Small intestine (tissue), 7 donors: Measurements from ENCODE around the gene KLHL21. TPM values are rescaled to one million over a fixed set of nuclear protein-coding genes. Genes with fewer than 3 reads are reported as not detected.

Experiments
- DNase-seq, 2 donors: peaks; one replicate each; pipeline versions ENCODE4 v3.0.0 to v3.0.0-alpha.2; 2013
- FAIRE-seq: peaks from 2 replicates; lab custom pipeline; 2012; peaks lifted over from hg19 to GRCh38; lab: Jason Lieb, UNC
- H3K27ac ChIP-seq, 3 donors: one replicate each; pipeline ENCODE4 v1.5.1; 2013; ENCODE audit warnings: low read length in 2 of 3, mild to moderate bottlenecking in 2 of 3, control low read depth in 1 of 3, inconsistent platforms in 1 of 3, low read depth in 1 of 3, moderate library complexity in 1 of 3
- H3K27me3 ChIP-seq, 3 donors: one replicate each; pipeline ENCODE4 v1.6.1; 2013; ENCODE audit warnings: low read length in 3 of 3, inconsistent platforms in 1 of 3; ENCODE audit not compliant: control insufficient read depth in 3 of 3, insufficient read depth in 3 of 3
- H3K36me3 ChIP-seq, 3 donors: one replicate each; pipeline ENCODE4 v1.6.1; 2013; ENCODE audit warnings: low read length in 3 of 3, inconsistent platforms in 1 of 3, low read depth in 1 of 3, mild to moderate bottlenecking in 1 of 3, moderate library complexity in 1 of 3; ENCODE audit not compliant: control insufficient read depth in 3 of 3, insufficient read depth in 2 of 3
- H3K4me1 ChIP-seq, 3 donors: one replicate each; pipeline ENCODE4 v1.6.1; 2013; ENCODE audit warnings: low read length in 2 of 3, inconsistent platforms in 1 of 3, low read depth in 1 of 3, mild to moderate bottlenecking in 1 of 3, moderate library complexity in 1 of 3; ENCODE audit not compliant: control insufficient read depth in 3 of 3, insufficient read depth in 2 of 3
- H3K4me3 ChIP-seq, 3 donors: one replicate each; pipeline ENCODE4 v1.5.1; 2013; ENCODE audit warnings: low read length in 3 of 3, control low read depth in 1 of 3, inconsistent platforms in 1 of 3, low read depth in 1 of 3, mild to moderate bottlenecking in 1 of 3, moderate library complexity in 1 of 3
- H3K9me3 ChIP-seq, 2 donors: one replicate each; pipeline ENCODE4 v1.6.1; 2013; ENCODE audit warnings: low read depth in 1 of 2, low read length in 1 of 2; ENCODE audit not compliant: control insufficient read depth in 2 of 2, insufficient read depth in 1 of 2
- WGBS, 3 donors: extraction: QIAGEN DNeasy Blood & Tissue Kit; methylation state at CpG; one replicate each; pipeline ENCODE4 v1.1.7; 2013; 5-methylcytosine and 5-hydroxymethylcytosine counted together
- polyA plus RNA-seq, 4 donors: library from polyadenylated mRNA; stranded (reverse) in 3 of 4; unstranded in 1 of 4; fragments of 200-250 nt in 3 of 4; fragments of 120-200 nt in 1 of 4; gene quantifications; one replicate each; pipeline versions ENCODE4 v1.2.1 to v1.2.3, GENCODE V29; 2013
- donor health status: healthy with polysubstance abuse.
- donor health status: control.
- donor health status: control.
- donor health status: Bipolar disorder and iron deficiency.
- donor health status: healthy.

KLHL21 gene
- polyA plus RNA-seq, 4 donors: 3.1 to 10.5 (median 6.4) TPM

GRCh38 chr1:6628971-6629479, 26.4 kb upstream of the KLHL21 start:
- no peak overlapping the region for H3K27ac ChIP-seq
- peaks cover 5 to 69% (median 6%) of the 10 kb centered on the region in 3 donors for H3K36me3 ChIP-seq
- no peak for DNase-seq
- H3K4me3 ChIP-seq: no peak overlapping the region
- peaks cover 0 to 8% (median 0%) of the 10 kb centered on the region in 3 donors for H3K4me1 ChIP-seq
- no peaks in the 10 kb centered on the region for H3K9me3 ChIP-seq
- 79 to 95% (median 86%) methylated on average over 5 to 12 of the region's 12 CpGs for WGBS, 3 donors
- H3K27me3 ChIP-seq: no peaks in the 10 kb centered on the region
- FAIRE-seq: no peak

GRCh38 chr1:6627841-6628545, 25.3 kb upstream of the KLHL21 start:
- H3K4me1 ChIP-seq: peaks cover 0 to 8% (median 0%) of the 10 kb centered on the region in 3 donors
- WGBS, 3 donors: 87 to 98% (median 94%) methylated on average over 21 of the region's 21 CpGs
- H3K27me3 ChIP-seq: no peaks in the 10 kb centered on the region
- H3K27ac ChIP-seq: no peak overlapping the region
- H3K4me3 ChIP-seq: no peak overlapping the region
- FAIRE-seq: no peak
- peaks cover 3 to 66% (median 5%) of the 10 kb centered on the region in 3 donors for H3K36me3 ChIP-seq
- H3K9me3 ChIP-seq: no peaks in the 10 kb centered on the region
- DNase-seq: no peak

- H3K4me1 ChIP-seq: peaks cover 0 to 8% (median 0%) of the 10 kb centered on the region in 3 donors
- H3K36me3 ChIP-seq: peaks cover 2 to 66% (median 4%) of the 10 kb centered on the region in 3 donors
- no peak for DNase-seq
- H3K4me3 ChIP-seq: no peak overlapping the region
- H3K27ac ChIP-seq: no peak overlapping the region
- no peaks in the 10 kb centered on the region for H3K27me3 ChIP-seq
- H3K9me3 ChIP-seq: no peaks in the 10 kb centered on the region
- 93 to 97% (median 97%) methylated on average over 9 of the region's 9 CpGs for WGBS, 3 donors
- no peak for FAIRE-seq
These were observed 24.4 kb upstream of the KLHL21 start for GRCh38 chr1:6627031-6627430.

GRCh38 chr1:6625584-6626149, 23.0 kb upstream of the KLHL21 start:
- H3K4me1 ChIP-seq: peaks cover 0 to 8% (median 0%) of the 10 kb centered on the region in 3 donors
- peak overlapping the region; percentile 61 to 82 (median 78) for H3K27ac ChIP-seq
- no peaks in the 10 kb centered on the region for H3K27me3 ChIP-seq
- peak in 1 of 2 donors; percentile 46 for DNase-seq
- no peak for FAIRE-seq
- no peaks in the 10 kb centered on the region for H3K9me3 ChIP-seq
- H3K36me3 ChIP-seq: peaks cover 5 to 69% (median 5%) of the 10 kb centered on the region in 3 donors
- WGBS, 3 donors: 3 to 6% (median 4%) methylated on average over 25 to 32 of the region's 32 CpGs
- peak overlapping the region; percentile 74 to 95 (median 82) for H3K4me3 ChIP-seq

GRCh38 chr1:6624710-6625583, 22.3 kb upstream of the KLHL21 start, which contains the start of gene THAP3:
TSS of gene THAP3 (plus strand) at chr1:6624868. CDS start at chr1:6625219, 351 bp downstream.
- 1 to 2% (median 1%) methylated on average over 34 to 73 of the region's 73 CpGs for WGBS, 3 donors
- Histone ChIP-seq H3K27ac (peak within 1 kb of the TSS; percentile 61 to 82 (median 78)), H3K27me3 (no peaks in the 10 kb centered on the region), H3K4me1 (peaks cover 0 to 8% (median 0%) of the 10 kb centered on the region in 3 donors), H3K36me3 (peaks cover 8 to 70% (median 11%) of the 10 kb centered on the region in 3 donors), H3K4me3 (peak within 1 kb of the TSS; percentile 74 to 95 (median 82)), H3K9me3 (no peaks in the 10 kb centered on the region)
- peak; percentile 85 to 94 for DNase-seq
- no peak for FAIRE-seq

GRCh38 chr1:6623269-6623965, 20.7 kb upstream of the KLHL21 start:
- no peak overlapping the region for H3K27ac ChIP-seq
- H3K4me1 ChIP-seq: peaks cover 0 to 8% (median 0%) of the 10 kb centered on the region in 3 donors
- 81 to 85% (median 82%) methylated on average over 14 of the region's 14 CpGs for WGBS, 3 donors

GRCh38 chr1:6622396-6623152, 19.9 kb upstream of the KLHL21 start:
- FAIRE-seq: no peak
- 85 to 89% (median 89%) methylated on average over 10 of the region's 10 CpGs for WGBS, 3 donors
- H3K4me3 ChIP-seq: no peak overlapping the region
- H3K9me3 ChIP-seq: no peaks in the 10 kb centered on the region
- no peaks in the 10 kb centered on the region for H3K27me3 ChIP-seq
- DNase-seq: no peak
- peaks cover 0 to 8% (median 0%) of the 10 kb centered on the region in 3 donors for H3K4me1 ChIP-seq
- no peak overlapping the region for H3K27ac ChIP-seq
- peaks cover 11 to 66% (median 12%) of the 10 kb centered on the region in 3 donors for H3K36me3 ChIP-seq

More at GRCh38 chr1:6623269-6623965, 20.7 kb upstream of the KLHL21 start:
- DNase-seq: no peak
- no peaks in the 10 kb centered on the region for H3K9me3 ChIP-seq
- no peak overlapping the region for H3K4me3 ChIP-seq
- FAIRE-seq: no peak
- no peaks in the 10 kb centered on the region for H3K27me3 ChIP-seq
- H3K36me3 ChIP-seq: peaks cover 11 to 66% (median 12%) of the 10 kb centered on the region in 3 donors
